ENCODE data around the gene EIF2S3B. TPM values are rescaled to one million over a fixed set of nuclear protein-coding genes. Genes with fewer than 3 reads are reported as not detected.

The EIF2S3B gene
- total RNA-seq, 1 experiment from 2014 or later, result 3.8 TPM

DNA sequence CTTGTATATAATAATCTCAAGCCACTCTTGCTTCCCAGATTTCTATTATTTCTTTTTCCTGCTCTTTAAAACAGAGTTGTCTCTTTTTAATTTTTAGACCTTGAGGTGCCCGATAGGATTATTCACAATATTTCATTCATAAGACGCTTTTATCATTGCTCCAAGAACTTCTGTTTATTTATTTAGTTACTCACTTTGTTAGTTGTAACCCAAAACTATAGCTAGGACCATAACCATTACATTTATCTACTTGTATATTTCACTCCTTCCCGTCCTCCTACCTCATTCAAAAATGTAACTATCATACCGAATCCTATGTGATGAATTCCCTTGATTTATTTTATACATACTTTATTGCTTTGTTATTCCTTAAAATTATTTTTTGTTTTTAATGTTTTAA, 7.1 kb downstream of the EIF2S3B start:
- no TSS peak for BruUV-seq (replicated peaks)
- POLR2A ChIA-PET (ENCODE audit: low non-redundant PET), result no interaction called here

DNA sequence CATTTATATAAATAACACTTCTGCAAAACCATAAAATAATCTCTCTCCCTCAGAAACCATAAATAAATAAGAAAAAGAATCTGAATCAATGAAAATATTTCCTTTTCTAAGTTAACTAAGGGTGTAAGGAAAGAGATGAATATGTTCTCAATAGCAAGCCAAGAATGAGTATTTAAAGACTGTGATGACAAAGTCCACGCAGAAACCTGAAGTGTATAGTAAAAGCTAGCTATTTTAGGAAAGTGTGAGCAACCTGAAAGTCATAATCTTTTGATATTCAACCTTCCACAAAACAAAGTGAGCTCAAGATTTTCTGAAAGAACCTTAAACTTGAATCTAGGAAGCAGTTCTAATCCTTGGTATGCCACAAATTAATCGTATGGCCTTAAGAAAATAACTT, 15.9 kb downstream of the EIF2S3B start:
- ChIA-PET CTCF (no interaction called here), POLR2A (ENCODE audit: low non-redundant PET) (no interaction called here)
- H3K27me3 ChIP-seq (replicated peaks; ENCODE audit: insufficient read depth, low read depth, low read length, poor library complexity), result no peaks in the 10 kb centered on the region
- intact Hi-C loops (cut with micrococcal nuclease; ENCODE audit: unreplicated experiment), result no loop called here
- no peaks in the 10 kb centered on the region for H3K36me3 ChIP-seq (ENCODE audit: insufficient read depth, low read length, poor library complexity, severe bottlenecking)
- no peak overlapping the region for H3K27ac ChIP-seq (ENCODE audit: low read depth, low read length, poor library complexity, severe bottlenecking)
- DNase-seq (ENCODE audit: low spot score), result no peak
- H3K4me1 ChIP-seq (ENCODE audit: insufficient read depth, low read length, poor library complexity, severe bottlenecking), result no peaks in the 10 kb centered on the region
- H3K4me3 ChIP-seq (ENCODE audit: low read depth, low read length, poor library complexity, severe bottlenecking), result no peak overlapping the region
- TF ChIP-seq CTCF (conservative IDR thresholded peaks at IDR 0.05; ENCODE audit: low read depth, low read length), result no peak
- no TSS peak for BruUV-seq (replicated peaks)
- H3K9me3 ChIP-seq (ENCODE audit: low read depth, low read length, poor library complexity, severe bottlenecking), result no peaks in the 10 kb centered on the region

More for the DNA sequence above, 7.1 kb downstream of the EIF2S3B start:
- Histone ChIP-seq H3K4me1 (ENCODE audit: insufficient read depth, low read length, poor library complexity, severe bottlenecking) (no peaks in the 10 kb centered on the region), H3K36me3 (ENCODE audit: insufficient read depth, low read length, poor library complexity, severe bottlenecking) (no peaks in the 10 kb centered on the region), H3K9me3 (ENCODE audit: low read depth, low read length, poor library complexity, severe bottlenecking) (no peaks in the 10 kb centered on the region), H3K4me3 (ENCODE audit: low read depth, low read length, poor library complexity, severe bottlenecking) (no peak overlapping the region), H3K27ac (ENCODE audit: low read depth, low read length, poor library complexity, severe bottlenecking) (no peak overlapping the region), H3K27me3 (replicated peaks; ENCODE audit: insufficient read depth, low read depth, low read length, poor library complexity) (peaks cover 3% of the 10 kb centered on the region)
- intact Hi-C loops (cut with micrococcal nuclease; ENCODE audit: unreplicated experiment), result no loop called here
- TF ChIP-seq CTCF (conservative IDR thresholded peaks at IDR 0.05; ENCODE audit: low read depth, low read length) (no peak), EZH2 (IDR thresholded peaks at IDR 0.05; ENCODE audit: borderline replicate concordance, low read depth, low read length, poor library complexity, severe bottlenecking) (no peak)
- DNase-seq (ENCODE audit: low spot score), result no peak
- CTCF ChIA-PET, result no interaction called here

GRCh38 chr12:10528174-10528953, 22.7 kb downstream of the EIF2S3B start:
- H3K9me3 ChIP-seq (ENCODE audit: low read depth, low read length, poor library complexity, severe bottlenecking), result no peaks in the 10 kb centered on the region
- H3K36me3 ChIP-seq (ENCODE audit: insufficient read depth, low read length, poor library complexity, severe bottlenecking), result no peaks in the 10 kb centered on the region
- DNase-seq (ENCODE audit: low spot score), result no peak
- no peak overlapping the region for H3K27ac ChIP-seq (ENCODE audit: low read depth, low read length, poor library complexity, severe bottlenecking)
- CTCF ChIA-PET, result no interaction called here
- no peak overlapping the region for H3K4me3 ChIP-seq (ENCODE audit: low read depth, low read length, poor library complexity, severe bottlenecking)
- POLR2A ChIA-PET (ENCODE audit: low non-redundant PET), result no interaction called here
- H3K27me3 ChIP-seq (replicated peaks; ENCODE audit: insufficient read depth, low read depth, low read length, poor library complexity), result no peaks in the 10 kb centered on the region
- intact Hi-C loops (cut with micrococcal nuclease; ENCODE audit: unreplicated experiment), result no loop called here
- BruUV-seq (replicated peaks), result no TSS peak
- no peak for TF ChIP-seq CTCF (conservative IDR thresholded peaks at IDR 0.05; ENCODE audit: low read depth, low read length)
- no peak for TF ChIP-seq EZH2 (IDR thresholded peaks at IDR 0.05; ENCODE audit: borderline replicate concordance, low read depth, low read length, poor library complexity, severe bottlenecking)
- no peaks in the 10 kb centered on the region for H3K4me1 ChIP-seq (ENCODE audit: insufficient read depth, low read length, poor library complexity, severe bottlenecking)

All from A673 (cell line).